ENCODE measurements around the gene OLFML3.

OLFML3 gene

GRCh38 chr1:113975211-113975895 is 3.9 kb upstream of the OLFML3 start:
- no peaks in the 10 kb centered on the region for H3K27me3 Mint-ChIP-seq (ENCODE audit: low read depth, poor library complexity)
- peaks cover 39% of the 10 kb centered on the region for H3K36me3 Mint-ChIP-seq (ENCODE audit: low read depth)
- TF ChIP-seq CTCF (IDR thresholded peaks at IDR 0.05): no peak
- DNase-seq: no peak
- H3K4me3 Mint-ChIP-seq: no peak overlapping the region
- peaks cover 57% of the 10 kb centered on the region for H3K4me1 Mint-ChIP-seq
- H3K9me3 Mint-ChIP-seq: no peaks in the 10 kb centered on the region
- H3K27ac Mint-ChIP-seq: peak overlapping the region; percentile 88

- TF ChIP-seq CTCF (IDR thresholded peaks at IDR 0.05): peak; percentile 47
- no peaks in the 10 kb centered on the region for H3K27me3 Mint-ChIP-seq (ENCODE audit: low read depth, poor library complexity)
- no peaks in the 10 kb centered on the region for H3K9me3 Mint-ChIP-seq
- peaks cover 44% of the 10 kb centered on the region for H3K36me3 Mint-ChIP-seq (ENCODE audit: low read depth)
- H3K27ac Mint-ChIP-seq: peak overlapping the region; percentile 89
- peaks cover 71% of the 10 kb centered on the region for H3K4me1 Mint-ChIP-seq
- H3K4me3 Mint-ChIP-seq: peak overlapping the region; percentile 18
- DNase-seq: peak; percentile 37
Measured at GRCh38 chr1:113976609-113977278, 2.5 kb upstream of the OLFML3 start.

DNA sequence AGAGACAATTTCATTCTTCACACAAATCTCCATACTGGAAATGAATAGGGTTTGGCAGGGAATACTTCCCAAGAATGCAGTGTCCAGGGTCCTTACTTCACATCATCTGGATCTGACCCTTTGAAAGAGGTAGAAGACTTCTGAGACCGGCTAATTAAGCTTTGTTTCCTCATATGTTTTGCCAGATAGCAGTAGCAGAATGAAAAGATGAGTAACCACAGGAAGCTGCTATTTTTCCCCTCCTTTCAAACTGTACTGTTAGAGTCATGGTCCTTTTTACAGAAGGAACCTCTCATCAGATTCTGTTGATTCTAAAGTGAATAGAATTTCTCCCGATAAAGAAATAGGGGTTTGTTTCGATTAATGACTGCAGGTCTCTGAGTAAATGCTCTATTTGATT is 1.4 kb upstream of the OLFML3 start:
- peak overlapping the region; percentile 59 for H3K27ac Mint-ChIP-seq
- DNase-seq: no peak
- H3K36me3 Mint-ChIP-seq (ENCODE audit: low read depth): peaks cover 36% of the 10 kb centered on the region
- H3K27me3 Mint-ChIP-seq (ENCODE audit: low read depth, poor library complexity): no peaks in the 10 kb centered on the region
- no peak for TF ChIP-seq CTCF (IDR thresholded peaks at IDR 0.05)
- H3K9me3 Mint-ChIP-seq: no peaks in the 10 kb centered on the region
- H3K4me3 Mint-ChIP-seq: no peak overlapping the region
- peaks cover 83% of the 10 kb centered on the region for H3K4me1 Mint-ChIP-seq

- Mint-ChIP-seq H3K27me3 (ENCODE audit: low read depth, poor library complexity) (peaks cover 3% of the 10 kb centered on the region), H3K4me3 (peak overlapping the region; percentile 80), H3K36me3 (ENCODE audit: low read depth) (peaks cover 16% of the 10 kb centered on the region), H3K27ac (peak overlapping the region; percentile 97), H3K4me1 (peaks cover 100% of the 10 kb centered on the region), H3K9me3 (peaks cover under 1% of the 10 kb centered on the region)
- no peak for DNase-seq
- TF ChIP-seq CTCF (IDR thresholded peaks at IDR 0.05): no peak
Measured at GRCh38 chr1:113980110-113980509, 836 bp downstream of the OLFML3 start.

GRCh38 chr1:113981962-113982931 is 3.0 kb downstream of the OLFML3 start:
- TF ChIP-seq CTCF (IDR thresholded peaks at IDR 0.05): no peak
- H3K27ac Mint-ChIP-seq: peak overlapping the region; percentile 26
- DNase-seq: no peak
- peaks cover 22% of the 10 kb centered on the region for H3K9me3 Mint-ChIP-seq
- peaks cover 6% of the 10 kb centered on the region for H3K27me3 Mint-ChIP-seq (ENCODE audit: low read depth, poor library complexity)
- H3K36me3 Mint-ChIP-seq (ENCODE audit: low read depth): peaks cover 35% of the 10 kb centered on the region
- peaks cover 83% of the 10 kb centered on the region for H3K4me1 Mint-ChIP-seq
- peak overlapping the region; percentile 76 for H3K4me3 Mint-ChIP-seq
